Activated T-cell treated with anti-CD3 and anti-CD28 coated beads, Interleukin-2, amount 50 U/mL, for 4 hours (primary cell): Measurements from ENCODE around the gene CHADL. TPM values are rescaled to one million over a fixed set of nuclear protein-coding genes. Genes with fewer than 3 reads are reported as not detected.
"Not testable (repeated sequence)": the region's sequence is repeated elsewhere in the genome, so short reads cannot be mapped to it uniquely, and the experiment has no call there.

Experiments
- ATAC-seq, 2 donors: fragments of 200-7000 bp; cut with Tn5 transposase; one replicate each; pipeline ENCODE4 v1.10.0; 2021
- DNase-seq: peaks from one replicate; pipeline ENCODE4 v3.0.0-alpha.2; 2020
- H3K27me3 Mint-ChIP-seq: one replicate; pipeline ENCODE4 v1.8.0; 2021; ENCODE audit warnings: low read depth, mixed read lengths
- H3K36me3 Mint-ChIP-seq: one replicate; pipeline ENCODE4 v1.8.0; 2022; ENCODE audit warnings: mixed read lengths; ENCODE audit not compliant: insufficient read depth
- H3K4me1 Mint-ChIP-seq: one replicate; pipeline ENCODE4 v1.8.0; 2021; ENCODE audit warnings: low read depth, mixed read lengths
- H3K4me3 Mint-ChIP-seq: one replicate; pipeline ENCODE4 v1.8.0; 2021; ENCODE audit warnings: mild to moderate bottlenecking, moderate library complexity, mixed read lengths
- H3K9me3 Mint-ChIP-seq: one replicate; pipeline ENCODE4 v1.8.0; 2021; ENCODE audit warnings: mixed read lengths
- total RNA-seq, 3 donors: library from RNA; stranded (reverse); gene quantifications; one replicate each; pipeline ENCODE4 v1.2.1, GENCODE V29; 2021

CHADL gene
- total RNA-seq, 3 donors from 2014 or later = 0.24 to 0.86 (median 0.60) TPM

DNA sequence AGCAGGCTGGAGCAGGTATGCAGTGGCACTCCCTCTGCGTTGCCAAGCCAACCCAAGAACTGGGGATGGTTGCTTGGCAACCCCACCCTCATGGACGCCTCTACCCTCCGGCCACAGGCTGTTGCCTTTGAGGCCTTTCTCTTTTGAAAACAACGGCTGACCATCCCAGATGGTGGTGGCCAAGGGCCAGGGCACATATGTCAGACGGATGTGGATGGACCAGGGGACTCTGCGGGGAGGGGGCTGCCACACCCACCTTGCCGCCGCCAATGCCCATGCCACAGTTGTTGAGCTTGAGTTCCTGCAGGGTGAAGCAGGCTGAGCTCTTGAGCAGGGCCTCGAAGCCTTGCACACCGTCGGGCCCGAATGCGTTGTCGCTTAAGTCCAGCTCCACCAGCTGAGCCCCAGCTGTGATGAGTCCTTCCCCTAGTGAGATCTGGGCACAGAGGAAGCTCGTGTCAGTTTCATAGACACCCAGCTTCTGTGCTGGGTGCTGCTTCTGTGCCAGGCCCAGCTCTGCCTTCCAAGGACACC is 23.7 kb upstream of the CHADL start:
- H3K4me1 Mint-ChIP-seq = peaks cover 2% of the 10 kb centered on the region
- H3K36me3 Mint-ChIP-seq = peaks cover 27% of the 10 kb centered on the region
- ATAC-seq = no peak
- H3K9me3 Mint-ChIP-seq = no peaks in the 10 kb centered on the region
- no peak overlapping the region for H3K4me3 Mint-ChIP-seq
- no peak for DNase-seq
- no peaks in the 10 kb centered on the region for H3K27me3 Mint-ChIP-seq

DNA sequence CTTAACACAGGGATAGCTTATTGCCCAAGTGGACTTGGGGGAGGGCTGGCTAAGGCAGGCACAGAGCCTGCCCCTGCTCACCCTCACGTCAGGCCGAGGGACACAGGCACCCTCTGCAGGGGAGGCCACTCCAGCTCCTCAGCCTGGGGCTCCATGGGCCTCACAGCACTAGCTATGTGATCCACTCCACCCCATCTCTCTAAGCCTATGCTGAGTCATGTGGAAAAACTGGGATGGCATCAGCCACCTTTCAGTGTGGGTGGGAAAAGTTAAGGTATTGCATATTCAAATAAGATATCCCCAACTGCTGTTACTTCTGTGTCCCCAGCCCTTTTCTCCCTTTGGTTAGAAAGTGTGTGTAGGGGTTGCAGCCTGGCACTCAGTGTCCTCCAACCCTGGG is 23.0 kb upstream of the CHADL start:
- peaks cover 27% of the 10 kb centered on the region for H3K36me3 Mint-ChIP-seq
- ATAC-seq (peak in 1 of 2 donors; percentile 17), DNase-seq (no peak)
- no peaks in the 10 kb centered on the region for H3K27me3 Mint-ChIP-seq
- H3K4me3 Mint-ChIP-seq = no peak overlapping the region
- no peaks in the 10 kb centered on the region for H3K9me3 Mint-ChIP-seq
- H3K4me1 Mint-ChIP-seq = no peaks in the 10 kb centered on the region

DNA sequence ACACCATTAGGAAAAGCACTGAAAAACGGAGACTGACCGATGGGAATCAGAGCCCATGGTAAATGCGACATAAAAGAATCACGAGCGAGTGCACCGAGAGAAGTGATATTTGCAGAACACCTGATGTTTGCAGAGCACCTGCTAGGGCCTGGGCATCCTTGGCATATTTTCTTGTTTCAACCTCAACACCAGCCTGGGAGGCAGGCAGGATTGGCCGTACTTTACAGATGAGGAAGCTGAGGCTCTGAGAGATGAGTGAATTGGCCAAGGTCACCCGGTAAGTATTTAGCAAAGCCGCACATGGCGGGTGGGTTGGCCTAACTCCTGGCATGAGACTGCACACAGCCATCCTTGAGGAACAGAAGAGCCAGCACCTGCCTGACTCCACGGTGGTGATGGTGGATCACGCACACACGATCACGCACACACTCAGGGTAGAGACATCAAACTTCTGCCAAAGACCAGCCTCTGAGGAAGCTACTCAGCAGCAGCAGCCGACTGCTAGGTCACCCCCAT is 21.6 kb upstream of the CHADL start:
- H3K27me3 Mint-ChIP-seq = no peaks in the 10 kb centered on the region
- DNase-seq (no peak), ATAC-seq (no peak)
- H3K4me1 Mint-ChIP-seq = no peaks in the 10 kb centered on the region
- no peaks in the 10 kb centered on the region for H3K9me3 Mint-ChIP-seq
- H3K4me3 Mint-ChIP-seq = no peak overlapping the region
- peaks cover 26% of the 10 kb centered on the region for H3K36me3 Mint-ChIP-seq

DNA sequence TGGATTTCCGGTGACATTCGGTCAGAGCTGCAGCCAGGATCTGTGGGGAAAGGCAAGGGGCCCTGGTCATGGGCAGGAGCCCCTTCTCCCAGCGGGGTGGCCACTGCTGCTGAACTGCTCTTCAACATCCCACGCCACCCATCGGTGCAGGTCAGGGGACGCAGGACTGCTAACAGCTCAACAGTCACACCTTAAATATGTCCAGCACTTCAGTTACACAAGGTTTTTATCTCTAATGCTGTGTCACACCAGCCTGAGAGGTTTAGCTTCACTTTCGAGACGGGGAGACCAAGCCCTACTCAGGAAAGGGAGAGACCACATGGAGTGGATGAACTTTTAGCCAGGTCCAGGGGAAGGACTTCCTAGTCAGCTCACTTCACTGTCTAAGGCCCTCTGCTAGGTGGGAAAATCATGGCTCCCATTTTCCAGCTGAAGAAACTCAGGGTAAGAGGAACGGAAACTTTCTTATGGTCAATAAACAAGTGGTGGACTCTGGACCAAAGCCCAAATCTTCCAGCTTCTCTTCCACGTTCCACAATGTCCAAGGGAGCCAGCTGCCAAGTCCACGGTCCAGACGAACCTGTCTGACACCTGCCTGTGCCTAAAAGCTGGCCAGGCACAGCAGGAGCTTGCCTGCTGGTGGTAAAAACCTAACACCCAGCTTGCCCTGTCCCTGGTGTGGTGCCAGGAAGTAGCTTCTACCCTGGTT is 21.0 kb upstream of the CHADL start:
- Mint-ChIP-seq H3K36me3 (peaks cover 31% of the 10 kb centered on the region), H3K4me3 (no peak overlapping the region), H3K9me3 (no peaks in the 10 kb centered on the region), H3K4me1 (no peaks in the 10 kb centered on the region), H3K27me3 (no peaks in the 10 kb centered on the region)
- DNase-seq (no peak), ATAC-seq (no peak)

DNA sequence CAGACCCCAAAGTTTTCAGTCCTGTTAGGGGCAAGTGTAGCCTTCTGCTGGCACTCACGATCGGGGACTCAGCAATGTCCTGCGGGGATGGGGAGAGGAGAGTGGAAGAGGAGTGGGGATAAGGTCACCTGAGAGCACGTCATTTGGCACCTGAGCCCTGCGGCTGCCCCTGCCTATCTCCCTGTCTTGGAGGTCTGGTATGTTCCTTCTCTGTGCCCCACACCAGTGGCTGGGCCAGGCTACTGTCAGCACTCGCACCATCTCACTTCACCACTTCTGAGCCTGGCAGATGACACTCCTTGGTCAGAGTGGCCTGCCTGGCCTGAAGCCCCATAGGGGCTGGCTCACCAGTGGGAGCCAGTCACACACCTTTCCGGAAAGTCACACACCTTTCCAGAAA is 20.1 kb upstream of the CHADL start:
- no peaks in the 10 kb centered on the region for H3K9me3 Mint-ChIP-seq
- H3K27me3 Mint-ChIP-seq = no peaks in the 10 kb centered on the region
- H3K4me1 Mint-ChIP-seq = no peaks in the 10 kb centered on the region
- peaks cover 31% of the 10 kb centered on the region for H3K36me3 Mint-ChIP-seq
- ATAC-seq (no peak), DNase-seq (no peak)
- no peak overlapping the region for H3K4me3 Mint-ChIP-seq

DNA sequence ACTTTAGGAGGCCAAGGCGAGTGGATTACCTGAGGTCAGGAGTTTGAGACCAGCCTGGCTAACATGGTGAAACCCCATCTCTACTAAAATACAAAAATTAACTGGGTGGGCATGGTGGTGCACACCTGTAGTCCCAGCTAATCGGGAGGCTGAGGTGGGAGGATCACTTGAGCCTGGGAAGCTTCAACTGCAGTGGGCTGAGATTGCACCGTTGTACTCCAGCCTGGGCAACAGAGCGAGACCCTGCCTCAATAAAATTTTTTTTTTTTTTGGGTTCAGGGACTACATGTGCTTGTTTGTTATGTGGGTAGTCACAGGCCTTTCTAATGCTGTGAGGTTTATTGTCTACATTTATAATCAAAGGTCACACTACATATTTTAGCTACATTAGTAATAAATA is 19.0 kb upstream of the CHADL start:
- not testable (repeated sequence) for ATAC-seq, H3K4me3 Mint-ChIP-seq, H3K9me3 Mint-ChIP-seq, H3K27me3 Mint-ChIP-seq, H3K4me1 Mint-ChIP-seq, DNase-seq
- H3K36me3 Mint-ChIP-seq = peaks cover 36% of the 10 kb centered on the region

DNA sequence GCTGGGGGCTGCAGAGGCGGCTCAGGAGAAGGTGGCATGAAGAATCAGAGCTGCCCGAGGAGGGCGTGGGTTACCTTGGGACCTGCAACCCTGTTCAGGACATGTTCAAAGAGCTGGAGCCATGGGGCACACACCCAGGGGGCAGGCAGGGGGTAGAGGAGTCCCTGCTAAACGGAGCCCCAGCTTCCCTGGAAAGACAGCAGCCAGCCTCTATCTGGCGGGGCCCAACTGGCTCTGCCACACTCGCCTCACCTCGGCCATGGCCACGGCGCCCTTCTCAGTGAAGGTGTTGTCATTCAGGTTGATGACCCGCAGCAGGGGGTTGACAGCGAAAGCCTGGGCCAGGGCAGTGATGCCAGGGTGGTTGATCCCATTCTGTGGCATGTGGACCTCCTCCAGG is 17.0 kb upstream of the CHADL start:
- DNase-seq (no peak), ATAC-seq (no peak)
- H3K9me3 Mint-ChIP-seq = no peaks in the 10 kb centered on the region
- H3K4me1 Mint-ChIP-seq = no peaks in the 10 kb centered on the region
- H3K27me3 Mint-ChIP-seq = no peaks in the 10 kb centered on the region
- peaks cover 26% of the 10 kb centered on the region for H3K36me3 Mint-ChIP-seq
- no peak overlapping the region for H3K4me3 Mint-ChIP-seq

DNA sequence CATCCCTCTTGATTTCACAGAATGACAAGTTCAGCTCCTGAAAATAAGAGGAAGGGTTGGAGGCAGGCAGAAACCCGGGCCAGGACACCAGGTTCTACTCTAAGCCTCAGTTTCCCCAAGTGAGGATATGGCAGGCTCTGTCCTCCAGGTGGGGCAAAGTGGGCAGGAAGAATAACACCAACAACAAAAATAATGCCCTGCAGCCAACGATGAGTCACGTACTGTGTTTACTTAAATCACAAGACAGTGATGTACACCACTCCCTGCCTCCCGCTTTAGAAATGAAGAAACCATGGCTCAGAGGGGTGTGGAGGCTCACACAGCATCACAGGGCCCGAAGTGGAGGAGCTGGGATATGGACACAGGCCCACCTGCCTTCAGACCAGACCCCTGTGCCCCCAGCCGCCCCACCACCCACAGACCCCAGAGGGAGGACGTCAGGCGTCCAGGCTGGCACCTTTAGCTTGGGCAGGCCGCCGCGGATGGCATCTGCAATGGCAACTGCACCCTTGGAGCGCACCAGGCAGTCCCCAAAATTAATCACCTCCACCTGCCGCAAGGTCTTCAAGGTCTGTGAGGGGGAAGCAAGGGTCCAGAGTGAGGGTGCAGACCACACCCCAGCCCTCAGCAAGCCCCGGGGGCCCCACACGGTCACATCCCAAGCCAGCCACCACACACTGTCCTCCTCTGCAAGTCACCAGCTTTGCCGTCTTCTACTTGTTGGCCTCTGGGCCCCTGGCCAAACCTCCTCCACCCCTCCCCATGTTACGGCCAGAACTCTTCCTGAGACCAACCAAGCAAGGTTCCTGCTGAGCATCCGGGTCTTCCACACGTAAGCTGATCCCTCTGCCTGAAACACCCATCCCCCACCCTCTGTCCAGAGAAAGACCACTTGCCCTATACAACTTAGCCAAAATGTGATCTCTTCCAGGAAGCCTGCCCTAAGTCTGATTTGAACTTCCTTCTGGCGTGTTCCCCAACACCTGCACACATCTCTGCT is 15.8 kb upstream of the CHADL start:
- Mint-ChIP-seq H3K36me3 (peaks cover 27% of the 10 kb centered on the region), H3K4me3 (no peak overlapping the region), H3K4me1 (no peaks in the 10 kb centered on the region), H3K9me3 (no peaks in the 10 kb centered on the region), H3K27me3 (no peaks in the 10 kb centered on the region)
- DNase-seq (no peak), ATAC-seq (no peak)

DNA sequence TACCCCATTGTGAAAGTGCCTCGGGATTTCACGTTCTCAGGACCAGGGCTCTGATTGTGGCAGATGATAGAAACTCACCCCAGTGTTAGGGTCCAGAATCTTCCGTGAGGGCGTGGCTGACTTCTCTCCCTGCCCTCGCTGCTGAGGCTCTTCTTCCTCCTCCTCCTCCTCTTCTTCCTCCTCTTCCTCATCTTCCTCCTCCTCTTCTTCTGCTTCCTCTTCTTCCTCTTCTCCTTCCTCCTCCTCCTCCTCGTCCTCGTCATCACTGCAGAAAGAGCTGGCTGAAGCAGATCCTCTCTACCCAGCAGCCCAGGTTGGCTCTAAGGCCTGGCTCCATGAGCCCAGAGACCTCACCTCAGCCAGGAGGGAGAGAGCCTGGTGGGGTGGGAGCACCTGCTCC is 13.5 kb upstream of the CHADL start:
- H3K36me3 Mint-ChIP-seq = peaks cover 37% of the 10 kb centered on the region
- H3K9me3 Mint-ChIP-seq = no peaks in the 10 kb centered on the region
- ATAC-seq (no peak), DNase-seq (no peak)
- no peaks in the 10 kb centered on the region for H3K27me3 Mint-ChIP-seq
- H3K4me3 Mint-ChIP-seq = no peak overlapping the region
- H3K4me1 Mint-ChIP-seq = no peaks in the 10 kb centered on the region

DNA sequence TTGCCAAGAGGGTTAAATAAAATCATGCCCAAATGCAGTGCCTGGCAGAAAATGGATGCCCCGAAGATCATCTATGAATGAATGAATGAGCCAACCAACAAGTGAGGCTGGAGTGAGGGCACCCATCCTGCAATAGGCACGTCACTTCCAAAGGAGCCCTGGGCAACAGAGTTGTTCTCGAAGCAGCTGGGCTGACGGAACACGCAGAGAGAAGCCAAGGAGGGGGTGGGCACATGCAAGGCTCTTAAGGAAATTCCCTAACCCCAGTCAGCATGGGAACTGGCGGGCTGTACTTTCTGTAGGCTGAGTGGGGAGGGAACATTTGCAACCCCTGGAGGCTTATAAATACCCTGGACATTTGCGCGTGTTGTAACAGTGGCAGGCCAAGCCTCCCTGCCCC is 11.6 kb upstream of the CHADL start:
- no peak overlapping the region for H3K4me3 Mint-ChIP-seq

DNA sequence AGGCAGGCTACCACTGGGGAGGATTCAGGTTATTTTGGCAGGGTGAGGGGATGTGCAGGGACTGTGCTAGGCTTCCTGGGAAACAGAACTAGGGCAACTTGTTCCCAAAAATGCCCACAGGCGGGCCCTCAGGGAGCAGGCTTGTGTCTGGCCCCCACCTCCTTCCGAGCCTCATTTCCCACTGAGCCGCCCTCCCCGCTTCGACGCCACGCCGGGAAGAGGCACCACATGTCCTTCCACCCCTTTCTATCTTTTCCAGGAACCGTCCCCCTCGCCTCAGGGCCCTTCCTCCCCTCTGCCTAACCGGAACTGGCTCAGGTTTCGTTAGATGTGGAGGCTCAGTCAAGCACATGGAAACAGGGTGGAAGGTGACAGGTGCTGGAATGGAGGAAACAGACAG is 9.4 kb upstream of the CHADL start:
- Mint-ChIP-seq H3K36me3 (peaks cover 28% of the 10 kb centered on the region), H3K4me3 (no peak overlapping the region), H3K9me3 (no peaks in the 10 kb centered on the region), H3K4me1 (no peaks in the 10 kb centered on the region), H3K27me3 (no peaks in the 10 kb centered on the region)
- DNase-seq = no peak
- ATAC-seq = no peak

More for the DNA sequence above, 11.6 kb upstream of the CHADL start:
- no peaks in the 10 kb centered on the region for H3K4me1 Mint-ChIP-seq
- H3K27me3 Mint-ChIP-seq = no peaks in the 10 kb centered on the region
- DNase-seq (no peak), ATAC-seq (no peak)
- peaks cover 38% of the 10 kb centered on the region for H3K36me3 Mint-ChIP-seq
- no peaks in the 10 kb centered on the region for H3K9me3 Mint-ChIP-seq

DNA sequence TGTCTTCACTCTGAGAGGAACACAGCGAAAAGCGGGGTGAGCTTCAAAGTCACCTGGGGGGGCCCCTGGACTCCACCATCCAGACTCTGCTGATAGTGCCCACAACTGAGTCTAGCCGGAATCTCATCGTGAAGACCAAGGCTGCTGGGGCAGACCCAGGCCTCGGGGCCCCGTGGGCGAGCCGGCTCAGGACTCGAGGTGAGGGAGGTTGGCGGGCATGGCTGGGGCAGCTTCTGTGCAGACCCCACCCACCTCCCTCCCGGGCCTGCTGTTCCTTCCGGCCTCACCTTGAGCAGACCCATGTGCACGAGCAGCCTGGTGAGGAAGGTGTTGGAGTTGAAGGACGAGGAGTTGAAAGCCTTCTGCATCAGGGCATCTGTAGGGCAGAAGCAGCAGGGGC is 8.7 kb upstream of the CHADL start:
- no peaks in the 10 kb centered on the region for H3K27me3 Mint-ChIP-seq
- H3K36me3 Mint-ChIP-seq = peaks cover 25% of the 10 kb centered on the region
- ATAC-seq (no peak), DNase-seq (no peak)
- H3K4me3 Mint-ChIP-seq = no peak overlapping the region
- H3K9me3 Mint-ChIP-seq = no peaks in the 10 kb centered on the region
- H3K4me1 Mint-ChIP-seq = no peaks in the 10 kb centered on the region

DNA sequence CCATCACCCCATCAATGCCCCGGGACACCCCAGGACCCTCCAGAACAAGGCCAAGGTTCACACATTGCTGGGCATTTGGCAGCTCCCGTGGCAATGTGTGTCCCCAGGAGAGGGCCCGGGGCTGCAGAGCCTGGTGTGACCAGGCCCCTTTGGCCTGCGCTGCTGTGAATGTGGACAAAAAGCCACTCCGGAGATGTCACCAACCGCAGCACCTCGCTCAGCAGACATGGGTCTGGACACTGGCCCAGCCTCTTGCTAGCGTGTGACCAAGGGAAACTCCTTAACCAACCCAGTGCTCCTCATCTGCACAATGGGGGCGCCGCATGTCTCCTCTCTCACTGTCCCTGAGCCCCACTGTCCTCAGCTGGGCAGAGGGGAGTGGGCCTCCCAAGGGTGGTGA is 8.0 kb upstream of the CHADL start:
- no peak for ATAC-seq
- peaks cover 25% of the 10 kb centered on the region for H3K36me3 Mint-ChIP-seq
- no peaks in the 10 kb centered on the region for H3K4me1 Mint-ChIP-seq
- H3K9me3 Mint-ChIP-seq = no peaks in the 10 kb centered on the region
- DNase-seq = no peak
- no peaks in the 10 kb centered on the region for H3K27me3 Mint-ChIP-seq
- no peak overlapping the region for H3K4me3 Mint-ChIP-seq

DNA sequence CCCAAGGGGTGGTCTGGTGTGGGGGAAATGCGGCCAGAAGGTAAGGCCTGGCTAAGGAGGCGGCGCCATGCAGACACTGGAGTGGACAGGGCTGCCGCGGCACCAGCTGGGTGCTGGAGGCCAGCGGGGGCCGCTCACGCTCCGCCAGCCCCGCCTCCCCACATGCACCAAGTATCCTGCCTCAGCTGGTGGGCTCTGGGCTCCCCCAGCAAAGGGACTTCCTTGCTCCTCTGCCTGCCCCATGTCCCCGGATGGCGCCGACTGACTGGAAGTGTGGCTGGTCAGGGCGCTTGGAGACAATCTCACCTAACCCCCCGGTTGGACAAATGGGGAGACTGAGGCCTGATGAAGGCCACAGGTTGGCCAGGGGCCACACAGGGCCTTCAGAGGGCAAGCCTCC is 7.6 kb upstream of the CHADL start:
- Mint-ChIP-seq H3K36me3 (peaks cover 25% of the 10 kb centered on the region), H3K4me3 (no peak overlapping the region), H3K27me3 (no peaks in the 10 kb centered on the region), H3K9me3 (no peaks in the 10 kb centered on the region), H3K4me1 (no peaks in the 10 kb centered on the region)
- DNase-seq = no peak
- no peak for ATAC-seq
